ENCODE measurements around the gene NUP210L. TPM values are rescaled to one million over a fixed set of nuclear protein-coding genes. Genes with fewer than 3 reads are reported as not detected.
"Not testable (repeated sequence)": the region's sequence is repeated elsewhere in the genome, so short reads cannot be mapped to it uniquely, and the experiment has no call there.

NUP210L gene
- total RNA-seq, 2 experiments from 2014 or later = 0.02 to 0.05 TPM

- no peak for DNase-seq
- CTCF ChIA-PET = interaction anchor here (0.6 to 3.7 kb wide), 36 partner anchors 8 to 475 kb away, joined by 3 to 58 read pairs (median 4); partner anchors contain the start of genes CREB3L4, DENND4B, INTS3 and JTB
- Mint-ChIP-seq H3K9me3 (no peaks in the 10 kb centered on the region), H3K4me3 (peak within 1 kb of the TSS; percentile 77), H3K27me3 (ENCODE audit: low read depth) (peaks cover 3% of the 10 kb centered on the region), H3K4me1 (ENCODE audit: low read depth) (peaks cover 34% of the 10 kb centered on the region), H3K36me3 (ENCODE audit: low read depth) (peaks cover 7% of the 10 kb centered on the region), H3K27ac (peak within 1 kb of the TSS; percentile 72)
- intact Hi-C loops (cut with micrococcal nuclease) = loop anchor here (1.0 to 2.0 kb wide), 9 partner anchors 9 to 475 kb away; partner anchors contain the start of genes CRTC2 and JTB
These were observed 168.7 kb downstream of the NUP210L start, which contains the start of gene RAB13 for GRCh38 chr1:153985941-153986761. RAB13 (minus strand) TSS chr1:153986339; CDS start chr1:153986236, 103 bp downstream.

DNA sequence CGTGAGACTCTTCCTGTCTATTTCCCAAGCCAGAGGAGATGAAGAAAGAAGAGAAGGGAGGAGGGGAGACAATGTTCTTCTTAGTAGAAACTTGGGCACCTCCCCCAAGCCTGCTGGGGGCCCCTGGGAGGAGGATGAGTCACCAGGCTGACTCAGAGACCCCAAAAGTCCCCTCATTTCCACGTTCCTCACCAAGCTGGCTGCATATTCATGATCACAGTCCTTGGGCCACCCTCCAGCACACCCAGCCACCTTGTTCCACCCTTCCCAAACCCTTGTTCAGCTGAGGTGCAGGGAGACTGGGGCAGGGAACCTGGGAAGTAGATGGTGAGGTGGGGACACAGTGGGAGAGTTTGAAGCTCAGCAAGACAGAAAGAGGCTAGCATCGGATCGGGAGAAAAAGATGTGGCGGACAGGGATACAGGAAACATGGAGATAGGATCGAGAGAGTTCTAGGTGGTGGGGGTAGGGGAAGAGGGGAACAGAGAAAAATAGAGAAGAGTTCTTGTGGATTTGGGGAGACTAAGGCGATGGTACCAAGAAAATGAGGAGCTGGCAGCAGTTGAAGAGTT, 169.4 kb downstream of the NUP210L start:
- peak overlapping the region; percentile 72 for H3K27ac Mint-ChIP-seq

GRCh38 chr1:153984123-153984894, 170.6 kb downstream of the NUP210L start:
- Mint-ChIP-seq H3K4me3 (no peak overlapping the region), H3K9me3 (no peaks in the 10 kb centered on the region), H3K27me3 (ENCODE audit: low read depth) (peaks cover 3% of the 10 kb centered on the region), H3K27ac (no peak overlapping the region), H3K4me1 (ENCODE audit: low read depth) (peaks cover 28% of the 10 kb centered on the region), H3K36me3 (ENCODE audit: low read depth) (no peaks in the 10 kb centered on the region)
- no peak for DNase-seq
- CTCF ChIA-PET = interaction anchor here (0.7 to 3.7 kb wide), 6 partner anchors 8 to 136 kb away, joined by 3 to 32 read pairs (median 5); partner anchors contain the start of genes CREB3L4 and DENND4B
- intact Hi-C loops (cut with micrococcal nuclease) = loop anchor here (2.0 kb wide), 1 partner anchor 412 kb away; no protein-coding TSS in a partner anchor

More for the DNA sequence above, 169.4 kb downstream of the NUP210L start:
- intact Hi-C loops (cut with micrococcal nuclease) = loop anchor here (1.0 to 2.0 kb wide), 2 partner anchors 8 to 413 kb away; partner anchors contain the start of gene JTB
- DNase-seq = peak; percentile 73
- H3K4me1 Mint-ChIP-seq (ENCODE audit: low read depth) = peaks cover 34% of the 10 kb centered on the region
- peaks cover 3% of the 10 kb centered on the region for H3K27me3 Mint-ChIP-seq (ENCODE audit: low read depth)
- CTCF ChIA-PET = interaction anchor here (0.8 to 3.7 kb wide), 13 partner anchors 9 to 475 kb away, joined by 3 to 58 read pairs (median 5); partner anchors contain the start of genes CREB3L4, DENND4B, NPR1 and SLC39A1
- H3K4me3 Mint-ChIP-seq = peak overlapping the region; percentile 77
- H3K9me3 Mint-ChIP-seq = no peaks in the 10 kb centered on the region
- no peaks in the 10 kb centered on the region for H3K36me3 Mint-ChIP-seq (ENCODE audit: low read depth)

- intact Hi-C loops (cut with micrococcal nuclease); CTCF ChIA-PET; H3K36me3 Mint-ChIP-seq (ENCODE audit: low read depth); H3K27ac Mint-ChIP-seq; H3K27me3 Mint-ChIP-seq (ENCODE audit: low read depth); H3K4me3 Mint-ChIP-seq; DNase-seq; H3K9me3 Mint-ChIP-seq: not testable (repeated sequence)
- H3K4me1 Mint-ChIP-seq (ENCODE audit: low read depth) = peaks cover 32% of the 10 kb centered on the region
These were observed 173.1 kb downstream of the NUP210L start for GRCh38 chr1:153981735-153982134.

DNA sequence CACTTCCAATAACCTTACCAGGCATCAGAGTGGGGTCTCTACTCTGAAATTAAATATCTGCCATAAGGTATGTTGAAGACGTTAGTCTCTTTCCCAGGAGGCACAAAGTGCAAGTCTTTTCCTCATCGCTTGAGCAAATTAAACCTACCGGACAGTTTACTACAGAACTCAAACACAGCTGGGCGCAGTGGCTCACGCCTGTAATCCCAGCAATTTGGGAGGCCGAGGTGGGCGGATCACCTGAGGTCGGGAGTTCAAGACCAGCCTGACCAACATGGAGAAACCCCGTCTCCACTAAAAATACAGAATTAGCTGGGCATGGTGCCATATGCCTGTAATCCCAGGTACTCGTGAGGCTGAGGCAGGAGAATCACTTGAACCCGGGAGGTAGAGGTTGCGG, 175.8 kb downstream of the NUP210L start:
- intact Hi-C loops (cut with micrococcal nuclease) = loop anchor here (5.0 kb wide), 1 partner anchor 322 kb away; the partner anchor contains the start of gene SNAPIN
- H3K27ac Mint-ChIP-seq; H3K27me3 Mint-ChIP-seq (ENCODE audit: low read depth); H3K9me3 Mint-ChIP-seq; H3K4me3 Mint-ChIP-seq; DNase-seq: not testable (repeated sequence)
- CTCF ChIA-PET = interaction anchor here (0.8 to 2.9 kb wide), 2 partner anchors 8 to 16 kb away, joined by 3 to 27 read pairs; partner anchors contain the start of genes RAB13 and SLC39A1
- peaks cover 25% of the 10 kb centered on the region for H3K36me3 Mint-ChIP-seq (ENCODE audit: low read depth)
- H3K4me1 Mint-ChIP-seq (ENCODE audit: low read depth) = peaks cover 32% of the 10 kb centered on the region

DNA sequence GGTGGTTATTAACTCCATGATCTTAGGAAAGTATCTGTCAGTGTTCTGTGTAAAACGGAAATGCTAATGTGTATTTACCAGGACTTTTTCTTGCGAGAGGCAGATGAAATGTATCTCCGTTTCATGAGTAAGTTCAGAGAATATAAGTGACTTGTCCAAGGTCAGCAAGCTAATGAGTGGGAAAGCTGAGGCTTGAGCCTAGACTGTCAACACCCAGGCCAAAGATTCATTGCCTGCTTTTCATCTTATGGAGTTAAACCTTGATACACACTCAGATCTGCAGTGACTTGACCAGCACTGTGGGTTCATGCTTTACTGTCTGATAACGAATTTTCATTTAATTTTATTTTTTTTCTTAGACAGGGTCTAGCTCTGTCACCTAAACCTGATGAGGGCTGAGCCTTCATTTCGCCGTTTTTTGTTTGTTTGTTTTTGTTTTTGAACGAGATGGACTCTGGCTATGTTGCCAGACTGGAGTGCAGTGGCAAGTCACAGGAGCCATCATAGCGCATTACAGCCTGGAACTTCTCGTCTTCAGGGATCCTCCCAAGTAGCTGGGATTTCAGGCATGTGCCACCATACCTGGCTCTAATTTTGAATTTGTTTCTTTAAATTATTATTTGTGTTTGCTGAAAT, 176.5 kb downstream of the NUP210L start:
- no peaks in the 10 kb centered on the region for H3K9me3 Mint-ChIP-seq
- peaks cover 34% of the 10 kb centered on the region for H3K4me1 Mint-ChIP-seq (ENCODE audit: low read depth)
- intact Hi-C loops (cut with micrococcal nuclease) = loop anchor here (1.0 to 5.0 kb wide), 2 partner anchors 307 to 321 kb away; partner anchors contain the start of gene SNAPIN
- H3K36me3 Mint-ChIP-seq (ENCODE audit: low read depth) = peaks cover 32% of the 10 kb centered on the region
- peak overlapping the region; percentile 97 for H3K4me3 Mint-ChIP-seq
- peak overlapping the region; percentile 94 for H3K27ac Mint-ChIP-seq
- CTCF ChIA-PET = interaction anchor here (1.2 to 2.9 kb wide), 5 partner anchors 9 to 57 kb away, joined by 3 to 27 read pairs (median 10); partner anchors contain the start of genes CREB3L4, RAB13 and SLC39A1
- H3K27me3 Mint-ChIP-seq (ENCODE audit: low read depth) = no peaks in the 10 kb centered on the region
- DNase-seq = no peak

GRCh38 chr1:153977250-153978240, 177.3 kb downstream of the NUP210L start, which contains the start of gene JTB:
JTB (minus strand) TSS chr1:153977674; CDS start chr1:153977252, 422 bp downstream.
- peak; percentile 94 for DNase-seq
- intact Hi-C loops (cut with micrococcal nuclease) = loop anchor here (1.0 to 5.0 kb wide), 9 partner anchors 8 to 320 kb away; partner anchors contain the start of genes CREB3L4, CRTC2, RPS27 and SLC39A1
- Mint-ChIP-seq H3K27ac (peak within 1 kb of the TSS; percentile 95), H3K4me1 (ENCODE audit: low read depth) (peaks cover 37% of the 10 kb centered on the region), H3K27me3 (ENCODE audit: low read depth) (no peaks in the 10 kb centered on the region), H3K4me3 (peak within 1 kb of the TSS; percentile 97), H3K36me3 (ENCODE audit: low read depth) (peaks cover 34% of the 10 kb centered on the region), H3K9me3 (no peaks in the 10 kb centered on the region)
- CTCF ChIA-PET = interaction anchor here (0.6 to 2.9 kb wide), 11 partner anchors 10 to 467 kb away, joined by 3 to 27 read pairs (median 3); partner anchors contain the start of genes CREB3L4, RAB13, RPS27 and SLC39A1

DNA sequence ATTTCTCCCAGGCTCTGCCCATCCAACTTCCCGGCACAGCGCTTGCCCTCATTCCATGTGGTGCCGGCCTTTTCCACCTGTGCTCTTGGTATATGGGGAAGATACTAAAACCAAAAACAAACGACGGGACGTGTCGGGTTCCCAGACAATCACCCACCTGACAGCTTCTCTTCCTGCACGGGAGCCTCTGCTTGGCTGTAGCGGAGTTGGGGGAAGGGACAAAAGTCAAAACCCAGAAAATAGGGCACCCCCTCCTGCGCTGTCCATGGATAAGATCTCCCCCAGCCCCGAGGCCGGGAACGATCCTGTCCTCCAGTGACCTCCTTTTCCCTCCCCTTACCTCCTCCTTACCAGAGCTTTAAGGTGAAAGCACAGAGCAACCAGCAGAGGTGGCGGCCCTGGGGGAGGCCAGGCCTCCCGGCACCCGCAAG, 178.0 kb downstream of the NUP210L start:
- peak; percentile 31 for DNase-seq
- Mint-ChIP-seq H3K9me3 (no peaks in the 10 kb centered on the region), H3K36me3 (ENCODE audit: low read depth) (peaks cover 36% of the 10 kb centered on the region), H3K4me3 (peak overlapping the region; percentile 97), H3K27me3 (ENCODE audit: low read depth) (no peaks in the 10 kb centered on the region), H3K27ac (peak overlapping the region; percentile 95), H3K4me1 (ENCODE audit: low read depth) (peaks cover 45% of the 10 kb centered on the region)
- CTCF ChIA-PET = interaction anchor here (0.8 to 2.9 kb wide), 10 partner anchors 8 to 466 kb away, joined by 3 to 27 read pairs (median 4); partner anchors contain the start of genes CREB3L4, DENND4B, RAB13 and RPS27
- intact Hi-C loops (cut with micrococcal nuclease) = loop anchor here (1.0 to 5.0 kb wide), 8 partner anchors 8 to 320 kb away; partner anchors contain the start of genes CREB3L4, CRTC2, RPS27 and SLC39A1

DNA sequence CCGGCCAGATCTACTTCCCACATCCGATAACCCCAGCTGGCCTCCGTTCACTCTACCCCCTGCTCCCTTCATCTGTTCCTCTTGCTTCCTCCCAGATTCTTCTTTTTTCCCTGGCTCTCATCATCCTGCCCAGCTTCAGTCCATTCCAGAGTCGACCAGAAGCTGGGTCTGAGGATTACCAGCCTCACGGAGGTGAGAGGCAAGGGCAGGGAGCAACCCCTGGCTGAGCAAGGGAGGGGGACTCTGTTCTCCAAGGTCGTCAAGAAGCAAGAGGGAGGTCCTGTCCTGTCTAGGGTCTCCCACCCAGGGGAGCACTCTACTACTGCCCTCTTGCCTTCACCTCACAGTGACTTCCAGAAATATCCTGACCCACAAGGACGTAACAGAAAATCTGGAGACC, 181.3 kb downstream of the NUP210L start:
- no peak overlapping the region for H3K4me3 Mint-ChIP-seq
- H3K27me3 Mint-ChIP-seq (ENCODE audit: low read depth) = no peaks in the 10 kb centered on the region
- intact Hi-C loops (cut with micrococcal nuclease) = no loop called here
- no peak overlapping the region for H3K27ac Mint-ChIP-seq
- no peaks in the 10 kb centered on the region for H3K9me3 Mint-ChIP-seq
- no peak for DNase-seq
- H3K4me1 Mint-ChIP-seq (ENCODE audit: low read depth) = peaks cover 42% of the 10 kb centered on the region
- peaks cover 36% of the 10 kb centered on the region for H3K36me3 Mint-ChIP-seq (ENCODE audit: low read depth)
- CTCF ChIA-PET = interaction anchor here (1.5 kb wide), 1 partner anchor 13 kb away, joined by 6 read pairs; the partner anchor contains the start of gene RAB13

DNA sequence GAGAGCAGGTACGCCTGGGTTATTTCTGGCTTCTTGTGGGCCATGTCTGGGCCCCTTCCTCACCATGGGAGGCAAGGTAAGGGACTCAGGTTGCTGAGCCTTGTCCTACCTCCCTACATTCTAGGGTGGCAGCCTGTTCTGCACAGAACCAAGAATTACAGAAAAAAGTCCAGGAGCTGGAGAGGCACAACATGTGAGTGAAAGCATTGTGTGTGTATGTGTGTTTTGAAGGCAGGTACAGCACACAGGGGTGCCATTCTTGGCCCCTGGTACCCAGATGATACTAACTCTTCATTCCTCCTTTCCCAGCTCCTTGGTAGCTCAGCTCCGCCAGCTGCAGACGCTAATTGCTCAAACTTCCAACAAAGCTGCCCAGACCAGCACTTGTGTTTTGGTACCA, 181.8 kb downstream of the NUP210L start:
- H3K27me3 Mint-ChIP-seq (ENCODE audit: low read depth) = no peaks in the 10 kb centered on the region
- intact Hi-C loops (cut with micrococcal nuclease) = no loop called here
- no peak overlapping the region for H3K4me3 Mint-ChIP-seq
- DNase-seq = no peak
- peaks cover 36% of the 10 kb centered on the region for H3K36me3 Mint-ChIP-seq (ENCODE audit: low read depth)
- no peaks in the 10 kb centered on the region for H3K9me3 Mint-ChIP-seq
- no peak overlapping the region for H3K27ac Mint-ChIP-seq
- H3K4me1 Mint-ChIP-seq (ENCODE audit: low read depth) = peaks cover 40% of the 10 kb centered on the region
- CTCF ChIA-PET = interaction anchor here (1.5 kb wide), 1 partner anchor 14 kb away, joined by 6 read pairs; the partner anchor contains the start of gene RAB13
